ENCODE results near the gene KLHL18.

DNA sequence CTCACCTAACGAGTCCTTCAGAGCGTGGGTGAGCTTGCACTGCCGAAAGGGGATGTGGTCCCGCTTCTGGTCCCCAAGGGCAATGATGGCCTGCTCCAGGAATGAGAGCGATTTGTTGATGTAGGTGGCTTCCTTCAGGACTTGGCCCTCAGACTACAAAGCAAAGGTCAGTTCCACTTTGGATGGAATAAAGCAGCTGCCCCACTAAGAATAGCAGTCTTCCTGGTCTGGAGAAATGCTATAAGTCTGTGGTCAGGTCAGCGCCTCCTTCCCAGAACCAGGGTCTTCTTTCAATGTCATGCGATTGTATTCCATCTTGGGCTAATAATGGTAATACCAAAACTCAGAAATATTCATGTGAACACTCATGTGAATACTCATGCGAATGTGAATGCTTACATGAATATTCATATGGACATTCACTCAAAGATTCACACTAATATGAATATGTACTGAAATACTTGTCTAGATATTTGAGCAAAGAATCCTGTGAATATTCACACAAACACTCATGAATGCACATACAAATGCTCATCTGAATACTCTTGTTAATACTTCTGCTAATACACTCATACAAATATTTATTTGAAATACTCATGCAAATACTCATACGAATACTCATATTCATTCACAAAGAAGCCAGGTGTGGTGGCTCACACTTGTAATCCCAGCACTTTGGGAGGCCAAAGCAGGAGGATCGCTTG is 16.9 kb upstream of the KLHL18 start:
- TF ChIP-seq, protein P1, sequence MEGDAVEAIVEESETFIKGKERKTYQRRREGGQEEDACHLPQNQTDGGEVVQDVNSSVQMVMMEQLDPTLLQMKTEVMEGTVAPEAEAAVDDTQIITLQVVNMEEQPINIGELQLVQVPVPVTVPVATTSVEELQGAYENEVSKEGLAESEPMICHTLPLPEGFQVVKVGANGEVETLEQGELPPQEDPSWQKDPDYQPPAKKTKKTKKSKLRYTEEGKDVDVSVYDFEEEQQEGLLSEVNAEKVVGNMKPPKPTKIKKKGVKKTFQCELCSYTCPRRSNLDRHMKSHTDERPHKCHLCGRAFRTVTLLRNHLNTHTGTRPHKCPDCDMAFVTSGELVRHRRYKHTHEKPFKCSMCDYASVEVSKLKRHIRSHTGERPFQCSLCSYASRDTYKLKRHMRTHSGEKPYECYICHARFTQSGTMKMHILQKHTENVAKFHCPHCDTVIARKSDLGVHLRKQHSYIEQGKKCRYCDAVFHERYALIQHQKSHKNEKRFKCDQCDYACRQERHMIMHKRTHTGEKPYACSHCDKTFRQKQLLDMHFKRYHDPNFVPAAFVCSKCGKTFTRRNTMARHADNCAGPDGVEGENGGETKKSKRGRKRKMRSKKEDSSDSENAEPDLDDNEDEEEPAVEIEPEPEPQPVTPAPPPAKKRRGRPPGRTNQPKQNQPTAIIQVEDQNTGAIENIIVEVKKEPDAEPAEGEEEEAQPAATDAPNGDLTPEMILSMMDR (conservative IDR thresholded peaks at IDR 0.05; ENCODE audit: low read length) = no peak
- no peak for TF ChIP-seq EZH2phosphoT487 (IDR thresholded peaks at IDR 0.05; ENCODE audit: borderline replicate concordance)
